OCI-LY7 (cell line): ENCODE data around the gene ATG9A. TPM values are rescaled to one million over a fixed set of nuclear protein-coding genes. Genes with fewer than 3 reads are reported as not detected.

Experiments
- BruUV-seq: library from RNA; stranded (reverse); fragments of 400-500 nt; replicated peaks from 2 replicates; lab custom pipeline; 2021; lab: Mats Ljungman, UMichigan
- CTCF ChIA-PET: fragments of 300-600 bp; sonication (Branson Sonifier 250); formaldehyde crosslinking; loops from one replicate; lab custom pipeline; 2022; ENCODE audit warnings: antibody characterized with exemption; ENCODE audit not compliant: unreplicated experiment; lab: Charles Lee
- POLR2A ChIA-PET: fragments of 300-600 bp; sonication (Branson Sonifier 250); formaldehyde crosslinking; loops from one replicate; lab custom pipeline; 2022; ENCODE audit warnings: antibody characterized with exemption; lab: Charles Lee
- DNase-seq: peaks from one replicate; pipeline ENCODE4 v3.0.0-alpha.2; 2015; ENCODE audit warnings: low spot score
- H2AFZ ChIP-seq: fragments of 200-600 bp; sonication (generic), shearing (Covaris generic); 2 replicates; pipeline ENCODE4 v1.6.1; 2014; ENCODE audit warnings: mild to moderate bottlenecking, antibody characterized with exemption, low read length, moderate library complexity
- H3K27ac ChIP-seq: fragments of 200-600 bp; sonication (generic); 2 replicates; pipeline ENCODE4 v1.5.1; 2014; ENCODE audit warnings: mixed run types, low read depth, mild to moderate bottlenecking, moderate library complexity, low read length, inconsistent platforms; ENCODE audit not compliant: poor library complexity, severe bottlenecking
- H3K36me3 ChIP-seq: fragments of 200-600 bp; sonication (generic); 2 replicates; pipeline ENCODE4 v1.6.1; 2014; ENCODE audit warnings: mild to moderate bottlenecking, antibody characterized with exemption, low read length, moderate library complexity, mixed read lengths; ENCODE audit not compliant: insufficient read depth
- H3K4me1 ChIP-seq: fragments of 200-600 bp; sonication (generic); 2 replicates; pipeline ENCODE4 v1.5.1; 2014; ENCODE audit warnings: mild to moderate bottlenecking, low read length; ENCODE audit not compliant: insufficient read depth, poor library complexity, severe bottlenecking
- H3K4me2 ChIP-seq: fragments of 200-600 bp; sonication (generic); 2 replicates; pipeline ENCODE4 v1.6.1; 2014; ENCODE audit warnings: mild to moderate bottlenecking, low read length
- H3K4me3 ChIP-seq: fragments of 200-600 bp; sonication (generic); 2 replicates; pipeline ENCODE4 v1.5.1; 2014; ENCODE audit warnings: mild to moderate bottlenecking, low read depth, low read length; ENCODE audit not compliant: poor library complexity, severe bottlenecking
- H3K79me2 ChIP-seq: fragments of 200-600 bp; sonication (generic); 2 replicates; pipeline ENCODE4 v1.6.1; 2016; ENCODE audit warnings: low read depth, mild to moderate bottlenecking, low read length, moderate library complexity, mixed read lengths; ENCODE audit not compliant: insufficient read depth
- H3K9me2 ChIP-seq: fragments of 200-600 bp; sonication (generic); 2 replicates; pipeline ENCODE4 v1.6.1; 2016; ENCODE audit warnings: mild to moderate bottlenecking, low read length, mixed read lengths; ENCODE audit not compliant: insufficient read depth
- H3K9me3 ChIP-seq: fragments of 200-600 bp; sonication (generic); 2 replicates; pipeline ENCODE4 v1.6.1; 2014; ENCODE audit warnings: mild to moderate bottlenecking, mixed run types, low read length, mixed read lengths
- H4K20me1 ChIP-seq: fragments of 200-600 bp; sonication (generic); 2 replicates; pipeline ENCODE4 v1.6.1; 2014; ENCODE audit warnings: mild to moderate bottlenecking, antibody characterized with exemption, low read length, moderate library complexity, mixed read lengths; ENCODE audit not compliant: insufficient read depth
- CTCF ChIP-seq: fragments of 200-600 bp; sonication (generic); conservative IDR thresholded peaks from 2 replicates; pipeline ENCODE4 v1.5.1; 2014; ENCODE audit warnings: mild to moderate bottlenecking, antibody characterized with exemption, low read length, moderate library complexity, mixed read lengths
- EZH2phosphoT487 ChIP-seq: fragments of 200-600 bp; sonication (generic); IDR thresholded peaks from 2 replicates; pipeline ENCODE4 v1.6.1; 2018; ENCODE audit warnings: low read depth, borderline replicate concordance, mild to moderate bottlenecking, mixed run types, antibody characterized with exemption, low read length, moderate library complexity, mixed read lengths
- intact Hi-C: fragments of 100-400 bp; cut with micrococcal nuclease; formaldehyde crosslinking; loops from one replicate; pipeline ENCODE4 v1.10.0; 2022; ENCODE audit not compliant: unreplicated experiment
- total RNA-seq, 2 experiments: library from RNA; depleted of rRNA in 1 of 2; stranded (reverse); fragments of >200 nt in 1 of 2; shearing (Covaris generic) in 1 of 2; gene quantifications; 2 replicates each; pipeline ENCODE4 v1.2.3, GENCODE V29; 2014 to 2022

The ATG9A gene
- total RNA-seq, 2 experiments from 2014 or later = 22.2 to 23.4 TPM

- BruUV-seq = no TSS peak
- no peaks in the 10 kb centered on the region for H3K79me2 ChIP-seq
- H3K27ac ChIP-seq = no peak overlapping the region
- H3K9me3 ChIP-seq = peaks cover 3% of the 10 kb centered on the region; the same call in 1 of the 2 replicates
- no peaks in the 10 kb centered on the region for H4K20me1 ChIP-seq
- no peak for DNase-seq
- CTCF ChIA-PET = interaction anchor here (0.7 kb wide), 1 partner anchor 28 kb away, joined by 3 read pairs; no protein-coding TSS in a partner anchor
- H3K36me3 ChIP-seq = no peaks in the 10 kb centered on the region
- POLR2A ChIA-PET = interaction anchor here (0.9 kb wide), 1 partner anchor 8 kb away, joined by 4 read pairs; no protein-coding TSS in a partner anchor
- TF ChIP-seq EZH2phosphoT487 (no peak), CTCF (no peak)
- H3K9me2 ChIP-seq = no peaks in the 10 kb centered on the region
- intact Hi-C loops = no loop called here
- H2AFZ ChIP-seq = no peak overlapping the region
- no peak overlapping the region for H3K4me3 ChIP-seq
- H3K4me1 ChIP-seq = no peaks in the 10 kb centered on the region
- H3K4me2 ChIP-seq = no peak overlapping the region
Observed at GRCh38 chr2:219199470-219200211, 29.8 kb downstream of the ATG9A start.

DNA sequence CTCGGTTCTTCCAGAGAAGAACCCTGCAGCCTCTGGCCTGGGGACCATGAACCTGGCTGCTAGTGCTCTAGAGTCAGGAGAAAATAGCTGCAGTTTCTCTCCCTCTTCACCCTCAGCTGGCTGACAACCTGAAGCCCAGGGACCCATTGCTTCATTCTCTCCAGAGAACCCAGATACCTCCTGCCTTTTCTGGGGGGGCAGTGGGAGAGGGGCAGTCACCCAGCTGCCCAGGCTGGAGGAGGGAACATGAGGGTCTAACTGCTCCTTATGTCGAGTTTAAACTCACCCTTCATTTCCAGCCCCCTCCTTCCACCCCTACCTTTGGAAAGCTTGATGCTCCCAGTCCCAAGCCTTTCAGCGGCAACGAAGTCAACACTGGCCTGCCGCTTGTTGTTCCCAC lies 30.5 kb downstream of the ATG9A start:
- no peak for DNase-seq
- Histone ChIP-seq H3K9me2 (no peaks in the 10 kb centered on the region), H3K4me2 (no peak overlapping the region), H3K36me3 (no peaks in the 10 kb centered on the region), H2AFZ (no peak overlapping the region), H3K27ac (no peak overlapping the region), H3K79me2 (no peaks in the 10 kb centered on the region), H3K4me1 (no peaks in the 10 kb centered on the region), H3K9me3 (no peaks in the 10 kb centered on the region), H4K20me1 (no peaks in the 10 kb centered on the region), H3K4me3 (no peak overlapping the region)
- CTCF ChIA-PET = interaction anchor here (0.7 kb wide), 1 partner anchor 27 kb away, joined by 3 read pairs; no protein-coding TSS in a partner anchor
- intact Hi-C loops = no loop called here
- TF ChIP-seq CTCF (no peak), EZH2phosphoT487 (no peak)
- no TSS peak for BruUV-seq
- POLR2A ChIA-PET = no interaction called here

- intact Hi-C loops = no loop called here
- POLR2A ChIA-PET = interaction anchor here (0.8 to 0.9 kb wide), 2 partner anchors 9 to 15 kb away, joined by 3 to 4 read pairs; partner anchors contain the start of gene ZFAND2B
- no peaks in the 10 kb centered on the region for H3K79me2 ChIP-seq
- no peaks in the 10 kb centered on the region for H3K9me3 ChIP-seq
- H4K20me1 ChIP-seq = no peaks in the 10 kb centered on the region
- no peaks in the 10 kb centered on the region for H3K36me3 ChIP-seq
- TF ChIP-seq EZH2phosphoT487 = no peak
- no peak for TF ChIP-seq CTCF
- H3K27ac ChIP-seq = no peak overlapping the region
- no peak overlapping the region for H3K4me3 ChIP-seq
- no peak overlapping the region for H2AFZ ChIP-seq
- BruUV-seq = no TSS peak
- no peak for DNase-seq
- no peaks in the 10 kb centered on the region for H3K9me2 ChIP-seq
- H3K4me2 ChIP-seq = no peak overlapping the region
- CTCF ChIA-PET = interaction anchor here (0.6 kb wide), 1 partner anchor 9 kb away, joined by 7 read pairs; the partner anchor contains the start of gene ZFAND2B
- no peaks in the 10 kb centered on the region for H3K4me1 ChIP-seq
Observed at GRCh38 chr2:219197388-219197787, 32.0 kb downstream of the ATG9A start.
